Esophagus muscularis mucosa (tissue), 3 donors: ENCODE data around the gene SLC2A6.

ENCODE experiments used
- CTCF ChIP-seq, 3 experiments: fragments of 200-600 bp in 2 of 3; fragments of 450-650 bp in 1 of 3; sonication (generic) in 2 of 3; IDR thresholded peaks; one replicate each; pipeline ENCODE4 v1.5.1; 2017 to 2019; ENCODE audit warnings: antibody characterized with exemption in 3 of 3, mild to moderate bottlenecking in 2 of 3, moderate library complexity in 1 of 3
- POLR2A ChIP-seq: fragments of 450-650 bp; IDR thresholded peaks from one replicate; pipeline ENCODE4 v1.6.1; 2017; ENCODE audit warnings: antibody characterized with exemption, moderate library complexity, mild to moderate bottlenecking, low read depth
- POLR2AphosphoS5 ChIP-seq, 2 donors: sonication (generic); formaldehyde crosslinking; IDR thresholded peaks; one replicate each; pipeline ENCODE4 v1.6.1; 2017; ENCODE audit warnings: antibody characterized with exemption in 2 of 2

GRCh38 chr9:133516256-133516960 lies 37.5 kb upstream of the SLC2A6 start:
- TF ChIP-seq POLR2A (no peak), CTCF (IDR thresholded peaks at IDR 0.05) (no peak), POLR2AphosphoS5 (IDR thresholded peaks at IDR 0.05) (no peak)
